A549 (cell line): ENCODE data around the gene MBP. TPM values are rescaled to one million over a fixed set of nuclear protein-coding genes. Genes with fewer than 3 reads are reported as not detected.

Experiments used
- ATAC-seq, 2 experiments: fragments of 200-7000 bp in 1 of 2; fragments of >200 bp in 1 of 2; cut with Nextera tagmentation in 1 of 2; cut with Tn5 transposase in 1 of 2; 3 replicates each; pipeline versions ENCODE4 v1.8.0 to v1.9.1; 2018 to 2020; ENCODE audit warnings: mild to moderate bottlenecking in 1 of 2, moderate library complexity in 1 of 2
- CTCF ChIA-PET: fragments of 300-600 bp; sonication (Branson Sonifier 250); formaldehyde crosslinking; extraction: SDS; loops from one replicate; lab custom pipeline; 2021; ENCODE audit warnings: antibody characterized with exemption, inconsistent platforms; lab: Yijun Ruan, JAX
- POLR2A ChIA-PET: fragments of 350-600 bp; formaldehyde crosslinking; extraction: SDS; loops from one replicate; lab custom pipeline; 2021; ENCODE audit warnings: antibody characterized with exemption, inconsistent platforms; lab: Yijun Ruan, JAX
- DNase-seq, 2 experiments: peaks; one replicate each; pipeline versions ENCODE4 v3.0.0 to v3.0.0-alpha.2; 2011 to 2016; ENCODE audit warnings: low read depth in 1 of 2, low spot score in 1 of 2
- FAIRE-seq: peaks from 2 replicates; lab custom pipeline; 2011; peaks lifted over from hg19 to GRCh38; lab: Jason Lieb, UNC
- H3K27ac ChIP-seq, 2 experiments: fragments of >200 bp; sonication (Bioruptor Twin); formaldehyde crosslinking; 3 replicates each; pipeline ENCODE4 v1.5.1; 2016 to 2017
- H3K4me1 ChIP-seq: fragments of >200 bp; sonication (Bioruptor Twin); formaldehyde crosslinking; 3 replicates; pipeline ENCODE4 v1.6.1; 2016
- H3K4me2 ChIP-seq: fragments of >200 bp; sonication (Bioruptor Twin); formaldehyde crosslinking; 3 replicates; pipeline ENCODE4 v1.6.1; 2016
- H3K4me3 ChIP-seq: fragments of >200 bp; sonication (Bioruptor Twin); formaldehyde crosslinking; 3 replicates; pipeline ENCODE4 v1.5.1; 2016
- H3K9me3 ChIP-seq: fragments of >200 bp; sonication (Bioruptor Twin); formaldehyde crosslinking; 3 replicates; pipeline ENCODE4 v1.6.1; 2016
- ATOH8 ChIP-seq: fragments of 250-450 bp; sonication (Bioruptor Pico); IDR thresholded peaks from 2 replicates; pipeline ENCODE4 v1.5.0; 2020; ENCODE audit warnings: low read depth, mild to moderate bottlenecking, moderate library complexity
- BHLHE40 ChIP-seq: IDR thresholded peaks from 2 replicates; pipeline ENCODE4 v1.6.1; 2012; ENCODE audit warnings: low read depth, low read length, inconsistent platforms
- CEBPB ChIP-seq, 2 experiments: fragments of >200 bp in 1 of 2; sonication (Bioruptor Twin) in 1 of 2; formaldehyde crosslinking in 1 of 2; IDR thresholded peaks; 2 replicates each; pipeline ENCODE4 v1.6.1; 2012 to 2016
- CHD2 ChIP-seq: fragments of 150-350 bp; IDR thresholded peaks from 2 replicates; pipeline ENCODE4 v1.6.1; 2014; ENCODE audit warnings: low read length; ENCODE audit not compliant: partially characterized antibody
- E2F6 ChIP-seq: IDR thresholded peaks from 2 replicates; pipeline ENCODE4 v1.6.1; 2012; ENCODE audit warnings: low read depth, borderline replicate concordance
- EHMT2 ChIP-seq: fragments of 200-600 bp; sonication (generic); IDR thresholded peaks from 2 replicates; pipeline ENCODE4 v1.6.1; 2016; ENCODE audit warnings: antibody characterized with exemption, low read depth, mild to moderate bottlenecking, moderate library complexity
- EP300 ChIP-seq, 2 experiments: fragments of >200 bp; sonication (Bioruptor Twin); formaldehyde crosslinking; IDR thresholded peaks; 2 replicates in 1 of 2; 3 replicates in 1 of 2; pipeline ENCODE4 v1.6.1; 2016 to 2017
- ESRRA ChIP-seq: fragments of 150-350 bp; IDR thresholded peaks from 2 replicates; pipeline ENCODE4 v1.6.1; 2014; ENCODE audit warnings: mild to moderate bottlenecking, low read length, borderline replicate concordance
- FOSB ChIP-seq: fragments of 250-450 bp; sonication (Bioruptor Pico); IDR thresholded peaks from 2 replicates; pipeline ENCODE4 v1.5.0; 2020; ENCODE audit warnings: mild to moderate bottlenecking, moderate library complexity
- FOSL2 ChIP-seq, 2 experiments: fragments of 450-650 bp in 1 of 2; fragments of >200 bp in 1 of 2; sonication (Bioruptor Twin) in 1 of 2; formaldehyde crosslinking; IDR thresholded peaks; 2 replicates each; pipeline versions ENCODE4 v1.5.0 to v1.6.1; 2016 to 2020; ENCODE audit warnings: mild to moderate bottlenecking in 1 of 2, moderate library complexity in 1 of 2
- HES2 ChIP-seq: fragments of >200 bp; sonication (Bioruptor Twin); formaldehyde crosslinking; IDR thresholded peaks from 2 replicates; pipeline ENCODE4 v1.6.1; 2016
- HMGXB4 ChIP-seq: fragments of 250-450 bp; sonication (Bioruptor Pico); IDR thresholded peaks from 2 replicates; pipeline ENCODE4 v1.5.0; 2021; ENCODE audit warnings: mild to moderate bottlenecking, moderate library complexity, borderline replicate concordance
- HOXB13 ChIP-seq: fragments of 250-450 bp; sonication (Bioruptor Pico); IDR thresholded peaks from 2 replicates; pipeline ENCODE4 v1.5.0; 2020; ENCODE audit warnings: low read depth, mild to moderate bottlenecking, moderate library complexity
- HOXB5 ChIP-seq: fragments of 250-450 bp; sonication (Bioruptor Pico); IDR thresholded peaks from 2 replicates; pipeline ENCODE4 v1.5.0; 2020; ENCODE audit warnings: mild to moderate bottlenecking, moderate library complexity
- JUN ChIP-seq, 2 experiments: fragments of >200 bp; sonication (Bioruptor Twin); formaldehyde crosslinking; IDR thresholded peaks; 2 replicates in 1 of 2; 3 replicates in 1 of 2; pipeline ENCODE4 v1.6.1; 2016 to 2017
- JUNB ChIP-seq: fragments of >200 bp; sonication (Bioruptor Twin); formaldehyde crosslinking; IDR thresholded peaks from 2 replicates; pipeline ENCODE4 v1.6.1; 2016
- MAX ChIP-seq: IDR thresholded peaks from 2 replicates; pipeline ENCODE4 v1.6.1; 2012
- MYC ChIP-seq: IDR thresholded peaks from 2 replicates; pipeline ENCODE4 v1.6.1; 2012; ENCODE audit warnings: mild to moderate bottlenecking, inconsistent platforms, low read length, improper control_type of control experiment, borderline replicate concordance
- NFE2L2 ChIP-seq: fragments of 150-350 bp; conservative IDR thresholded peaks from 2 replicates; pipeline ENCODE4 v1.6.1; 2014; ENCODE audit warnings: low read length
- NPAS2 ChIP-seq: fragments of 250-450 bp; sonication (Bioruptor Pico); IDR thresholded peaks from 2 replicates; pipeline ENCODE4 v1.8.0; 2022; ENCODE audit warnings: mild to moderate bottlenecking, moderate library complexity, borderline replicate concordance
- PBX3 ChIP-seq: IDR thresholded peaks from 2 replicates; pipeline ENCODE4 v1.6.1; 2012
- RAD21 ChIP-seq, 2 experiments: fragments of >200 bp in 1 of 2; sonication (Bioruptor Twin) in 1 of 2; formaldehyde crosslinking in 1 of 2; IDR thresholded peaks in 1 of 2; conservative IDR thresholded peaks in 1 of 2; 2 replicates in 1 of 2; 3 replicates in 1 of 2; pipeline ENCODE4 v1.6.1; 2012 to 2018; ENCODE audit warnings: inconsistent platforms in 1 of 2
- REST ChIP-seq: fragments of 200-600 bp; sonication (generic); IDR thresholded peaks from 2 replicates; pipeline ENCODE4 v1.6.1; 2016; ENCODE audit warnings: antibody characterized with exemption, mild to moderate bottlenecking, moderate library complexity
- SREBF2 ChIP-seq: fragments of 450-650 bp; IDR thresholded peaks from 2 replicates; pipeline ENCODE4 v1.6.1; 2014; ENCODE audit warnings: mild to moderate bottlenecking, moderate library complexity
- TFCP2L1 ChIP-seq: fragments of 250-450 bp; sonication (Bioruptor Pico); IDR thresholded peaks from 2 replicates; pipeline ENCODE4 v1.5.0; 2021; ENCODE audit warnings: mild to moderate bottlenecking
- USF2 ChIP-seq: fragments of 450-650 bp; IDR thresholded peaks from 2 replicates; pipeline ENCODE4 v1.6.1; 2014; ENCODE audit warnings: antibody characterized with exemption
- ZFP36 ChIP-seq: fragments of 450-650 bp; IDR thresholded peaks from 2 replicates; pipeline ENCODE4 v1.6.1; 2014; ENCODE audit warnings: borderline replicate concordance; ENCODE audit not compliant: partially characterized antibody
- ZSCAN20 ChIP-seq: fragments of 250-450 bp; sonication (Bioruptor Pico); IDR thresholded peaks from 2 replicates; pipeline ENCODE4 v1.8.0; 2022; ENCODE audit warnings: mild to moderate bottlenecking, moderate library complexity
- WGBS: methylation state at CpG from one replicate; pipeline ENCODE4 v1.1.6; 2017; ENCODE audit errors: missing lambda C conversion rate; 5-methylcytosine and 5-hydroxymethylcytosine counted together
- polyA plus RNA-seq, 4 experiments: library from polyadenylated mRNA; depleted of rRNA in 3 of 4; stranded (reverse); fragments of >200 nt; fragmentation: RNase III in 1 of 4; extraction: RNeasy Plus Mini Kit Qiagen cat#74134 plus additional on column Dnase treatment in 1 of 4; gene quantifications; 2 replicates in 3 of 4; 3 replicates in 1 of 4; pipeline ENCODE4 v1.2.3, GENCODE V29; 2011 to 2017

The MBP gene
- polyA plus RNA-seq, 2 of the 4 experiments (the other 2 are of a cell fraction) = 8.6 to 33.1 TPM

GRCh38 chr18:77114415-77115191 is 18.0 kb downstream of the MBP start:
- CTCF ChIA-PET = interaction anchor here (0.7 to 2.2 kb wide), 7 partner anchors 9 to 536 kb away, joined by 3 to 11 read pairs (median 4); no protein-coding TSS in a partner anchor
- Histone ChIP-seq H3K4me2 (peak overlapping the region; percentile 80), H3K4me3 (no peak overlapping the region), H3K9me3 (no peaks in the 10 kb centered on the region), H3K4me1 (peaks cover 56% of the 10 kb centered on the region), H3K27ac (peak overlapping the region; percentile 92 to 93)
- peak; percentile 84 to 96 for DNase-seq
- POLR2A ChIA-PET = interaction anchor here (0.6 to 2.3 kb wide), 6 partner anchors 9 to 294 kb away, joined by 3 to 13 read pairs (median 8); no protein-coding TSS in a partner anchor
- WGBS = 1% methylated on average over 7 of the region's 25 CpGs
- FAIRE-seq = no peak
- peak; percentile 91 to 92 for ATAC-seq
- TF ChIP-seq EHMT2 = no peak
- no peak for TF ChIP-seq TFCP2L1
- TF ChIP-seq HOXB13 (CRISPR knock-in tag) = peak; percentile 37; the same call in 1 of the 2 replicates
- TF ChIP-seq MAX = peak; percentile 94
- no peak for TF ChIP-seq PBX3
- TF ChIP-seq MYC = peak; percentile 75
- no peak; a peak in 1 of 5 replicates for TF ChIP-seq RAD21 (conservative IDR thresholded peaks at IDR 0.05 in 1 of 2, IDR thresholded peaks at IDR 0.05 in 1 of 2)
- peak; percentile 51 to 75; a peak in 3 of 5 replicates for TF ChIP-seq EP300 (IDR thresholded peaks at IDR 0.05)
- no peak for TF ChIP-seq ZFP36
- no peak for TF ChIP-seq HMGXB4 (CRISPR knock-in tag)
- no peak for TF ChIP-seq NFE2L2
- peak in 1 of 2 experiments; percentile 66; a peak in 2 of 5 replicates for TF ChIP-seq JUN (IDR thresholded peaks at IDR 0.05)
- TF ChIP-seq BHLHE40 = peak; percentile 91
- TF ChIP-seq FOSL2 (IDR thresholded peaks at IDR 0.05) = peak; percentile 38; the same call in 1 of the 2 replicates
- peak; percentile 90 for TF ChIP-seq FOSL2 (CRISPR knock-in tag; IDR thresholded peaks at IDR 0.05)
- TF ChIP-seq ESRRA = no peak
- no peak for TF ChIP-seq ZSCAN20 (CRISPR knock-in tag)
- peak; percentile 80 to 90 for TF ChIP-seq CEBPB (IDR thresholded peaks at IDR 0.05)
- no peak for TF ChIP-seq HOXB5 (CRISPR knock-in tag)
- TF ChIP-seq ATOH8 = no peak
- TF ChIP-seq CHD2 = no peak
- TF ChIP-seq NPAS2 (CRISPR knock-in tag) = peak; percentile 76
- TF ChIP-seq USF2 = peak; percentile 98
- no peak for TF ChIP-seq FOSB
- TF ChIP-seq REST = no peak
- no peak for TF ChIP-seq SREBF2
- peak; percentile 45; the same call in 1 of the 2 replicates for TF ChIP-seq HES2
- TF ChIP-seq E2F6 = peak; percentile 39; the same call in 1 of the 2 replicates
- peak; percentile 61 for TF ChIP-seq JUNB
